ENCODE data around the gene TBCEL.

The TBCEL gene

DNA sequence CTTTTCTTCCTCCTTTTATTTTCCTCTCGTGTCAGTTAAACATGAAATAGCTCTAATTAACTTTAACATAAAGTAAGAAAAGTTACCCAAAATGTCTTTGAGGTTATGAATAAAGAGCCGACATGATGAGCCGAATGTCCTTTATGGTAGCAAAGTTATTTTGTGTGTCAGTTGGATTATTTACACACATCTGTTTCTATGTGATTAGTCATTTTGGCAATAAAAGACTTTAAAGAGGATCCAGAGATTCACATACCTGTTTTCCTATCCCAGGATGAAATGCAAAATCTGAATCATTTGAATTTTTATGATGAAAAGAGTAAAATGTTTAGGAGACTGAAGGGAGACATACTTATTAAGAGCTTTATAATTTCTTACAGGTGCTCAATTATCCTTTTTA is 43.1 kb downstream of the TBCEL start:
- no peak for DNase-seq (ENCODE audit: low spot score)
- Histone ChIP-seq H3K27ac (ENCODE audit: poor library complexity, severe bottlenecking) (no peak overlapping the region), H3K36me3 (ENCODE audit: low read depth) (peaks cover 34% of the 10 kb centered on the region)

DNA sequence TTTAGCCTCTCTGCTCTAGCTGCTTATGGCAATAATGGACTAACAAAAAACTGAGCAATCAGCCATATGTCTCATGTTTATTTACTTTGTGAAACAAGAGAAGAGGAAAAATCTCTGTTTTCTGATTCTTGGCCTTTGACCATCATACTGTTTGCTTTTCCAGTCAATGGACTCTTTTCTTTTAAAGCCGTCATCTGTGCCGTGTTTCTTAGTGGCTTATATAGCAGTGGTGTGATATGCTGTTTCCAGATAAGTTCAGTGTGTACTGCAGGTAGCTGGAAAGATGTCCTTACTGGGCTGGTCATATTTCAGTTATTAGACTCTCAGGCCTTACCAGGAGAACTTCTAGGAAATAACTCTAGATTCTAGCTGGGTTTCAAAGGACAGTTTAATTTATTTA is 43.6 kb downstream of the TBCEL start:
- no peak overlapping the region for H3K4me3 ChIP-seq (ENCODE audit: severe bottlenecking)
- ATAC-seq (ENCODE audit: low read depth) (no peak), DNase-seq (ENCODE audit: low spot score) (no peak)
- H3K27me3 ChIP-seq (ENCODE audit: insufficient read depth, poor library complexity, severe bottlenecking): no peaks in the 10 kb centered on the region
- no peaks in the 10 kb centered on the region for H3K4me1 ChIP-seq (ENCODE audit: insufficient read depth, poor library complexity, severe bottlenecking)
- H3K27ac ChIP-seq (ENCODE audit: poor library complexity, severe bottlenecking): no peak overlapping the region
- no peaks in the 10 kb centered on the region for H3K9me3 ChIP-seq (ENCODE audit: severe bottlenecking)
- TF ChIP-seq, protein P1, sequence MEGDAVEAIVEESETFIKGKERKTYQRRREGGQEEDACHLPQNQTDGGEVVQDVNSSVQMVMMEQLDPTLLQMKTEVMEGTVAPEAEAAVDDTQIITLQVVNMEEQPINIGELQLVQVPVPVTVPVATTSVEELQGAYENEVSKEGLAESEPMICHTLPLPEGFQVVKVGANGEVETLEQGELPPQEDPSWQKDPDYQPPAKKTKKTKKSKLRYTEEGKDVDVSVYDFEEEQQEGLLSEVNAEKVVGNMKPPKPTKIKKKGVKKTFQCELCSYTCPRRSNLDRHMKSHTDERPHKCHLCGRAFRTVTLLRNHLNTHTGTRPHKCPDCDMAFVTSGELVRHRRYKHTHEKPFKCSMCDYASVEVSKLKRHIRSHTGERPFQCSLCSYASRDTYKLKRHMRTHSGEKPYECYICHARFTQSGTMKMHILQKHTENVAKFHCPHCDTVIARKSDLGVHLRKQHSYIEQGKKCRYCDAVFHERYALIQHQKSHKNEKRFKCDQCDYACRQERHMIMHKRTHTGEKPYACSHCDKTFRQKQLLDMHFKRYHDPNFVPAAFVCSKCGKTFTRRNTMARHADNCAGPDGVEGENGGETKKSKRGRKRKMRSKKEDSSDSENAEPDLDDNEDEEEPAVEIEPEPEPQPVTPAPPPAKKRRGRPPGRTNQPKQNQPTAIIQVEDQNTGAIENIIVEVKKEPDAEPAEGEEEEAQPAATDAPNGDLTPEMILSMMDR (IDR thresholded peaks at IDR 0.05; ENCODE audit: poor library complexity, severe bottlenecking): no peak
- peaks cover 32% of the 10 kb centered on the region for H3K36me3 ChIP-seq (ENCODE audit: low read depth)

More for the DNA sequence above, 43.1 kb downstream of the TBCEL start:
- no peak for ATAC-seq (ENCODE audit: low read depth)
- TF ChIP-seq, protein P1 (IDR thresholded peaks at IDR 0.05; ENCODE audit: poor library complexity, severe bottlenecking): no peak
- Histone ChIP-seq H3K27me3 (ENCODE audit: insufficient read depth, poor library complexity, severe bottlenecking) (no peaks in the 10 kb centered on the region), H3K4me1 (ENCODE audit: insufficient read depth, poor library complexity, severe bottlenecking) (no peaks in the 10 kb centered on the region), H3K9me3 (ENCODE audit: severe bottlenecking) (no peaks in the 10 kb centered on the region), H3K4me3 (ENCODE audit: severe bottlenecking) (no peak overlapping the region)

DNA sequence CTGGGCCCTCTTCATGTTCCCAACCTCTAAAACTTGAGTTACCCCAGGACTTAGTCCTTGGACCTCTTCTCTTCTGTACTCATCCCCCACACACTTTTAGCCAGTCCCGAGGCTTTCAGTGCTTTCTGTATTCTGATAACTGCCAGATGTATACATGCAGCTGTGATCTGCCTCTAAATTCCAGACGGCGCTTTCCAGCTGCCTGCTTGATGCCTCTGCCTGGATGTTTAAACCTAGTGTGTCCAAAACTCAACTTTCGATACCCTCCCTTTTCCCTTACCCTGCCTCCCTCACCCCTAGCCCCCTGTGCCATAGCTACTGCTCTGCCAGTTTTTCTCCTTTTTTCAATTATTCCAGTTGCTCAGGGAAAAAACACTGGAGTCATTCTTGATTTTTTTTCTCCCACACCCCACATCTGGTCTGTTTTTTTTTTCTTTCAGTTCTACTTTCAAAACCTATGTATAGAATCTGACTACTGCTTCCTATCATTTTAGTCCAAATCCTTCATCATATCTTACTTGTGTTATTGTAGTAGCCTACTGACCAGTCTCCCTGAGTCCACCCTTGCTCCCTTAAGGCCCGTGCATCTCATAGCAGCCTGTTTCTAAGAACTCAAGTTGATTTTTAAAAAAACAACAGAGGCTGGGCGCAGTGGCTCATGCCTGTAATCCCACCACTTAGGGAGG is 44.2 kb downstream of the TBCEL start:
- Histone ChIP-seq H3K27me3 (ENCODE audit: insufficient read depth, poor library complexity, severe bottlenecking) (no peaks in the 10 kb centered on the region), H3K4me1 (ENCODE audit: insufficient read depth, poor library complexity, severe bottlenecking) (no peaks in the 10 kb centered on the region), H3K27ac (ENCODE audit: poor library complexity, severe bottlenecking) (no peak overlapping the region), H3K9me3 (ENCODE audit: severe bottlenecking) (no peaks in the 10 kb centered on the region), H3K36me3 (ENCODE audit: low read depth) (peaks cover 35% of the 10 kb centered on the region), H3K4me3 (ENCODE audit: severe bottlenecking) (no peak overlapping the region)
- TF ChIP-seq, protein P1 (IDR thresholded peaks at IDR 0.05; ENCODE audit: poor library complexity, severe bottlenecking): no peak
- ATAC-seq (ENCODE audit: low read depth): no peak
- DNase-seq (ENCODE audit: low spot score): no peak

DNA sequence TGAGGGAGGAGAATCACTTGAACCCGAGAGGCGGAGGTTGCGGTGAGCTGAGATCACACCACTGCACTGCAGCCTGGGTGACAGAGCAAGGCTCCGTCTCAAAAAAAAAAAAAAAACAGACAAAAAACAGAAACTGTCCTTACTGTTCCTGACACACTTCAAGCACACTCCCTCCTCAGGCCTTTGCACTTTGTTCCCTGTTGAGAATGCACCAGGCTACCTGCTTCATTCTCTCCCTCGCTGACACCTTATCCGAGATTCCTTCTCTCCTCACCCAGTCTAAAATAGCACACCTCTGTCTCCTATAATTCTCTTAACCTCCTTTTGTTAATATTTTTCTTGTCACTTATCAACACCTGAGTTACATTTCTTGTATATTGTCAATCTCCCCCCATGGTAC is 44.9 kb downstream of the TBCEL start:
- DNase-seq (ENCODE audit: low spot score): no peak
- no peak overlapping the region for H3K4me3 ChIP-seq (ENCODE audit: severe bottlenecking)
- no peaks in the 10 kb centered on the region for H3K27me3 ChIP-seq (ENCODE audit: insufficient read depth, poor library complexity, severe bottlenecking)
- H3K9me3 ChIP-seq (ENCODE audit: severe bottlenecking): no peaks in the 10 kb centered on the region
- no peaks in the 10 kb centered on the region for H3K4me1 ChIP-seq (ENCODE audit: insufficient read depth, poor library complexity, severe bottlenecking)
- TF ChIP-seq, protein P1 (IDR thresholded peaks at IDR 0.05; ENCODE audit: poor library complexity, severe bottlenecking): no peak
- no peak overlapping the region for H3K27ac ChIP-seq (ENCODE audit: poor library complexity, severe bottlenecking)
- peaks cover 29% of the 10 kb centered on the region for H3K36me3 ChIP-seq (ENCODE audit: low read depth)
- ATAC-seq (ENCODE audit: low read depth): no peak

All from RWPE2 (cell line).